ENCODE results near the gene PIAS4. TPM values are rescaled to one million over a fixed set of nuclear protein-coding genes. Genes with fewer than 3 reads are reported as not detected.

The PIAS4 gene, protein sequence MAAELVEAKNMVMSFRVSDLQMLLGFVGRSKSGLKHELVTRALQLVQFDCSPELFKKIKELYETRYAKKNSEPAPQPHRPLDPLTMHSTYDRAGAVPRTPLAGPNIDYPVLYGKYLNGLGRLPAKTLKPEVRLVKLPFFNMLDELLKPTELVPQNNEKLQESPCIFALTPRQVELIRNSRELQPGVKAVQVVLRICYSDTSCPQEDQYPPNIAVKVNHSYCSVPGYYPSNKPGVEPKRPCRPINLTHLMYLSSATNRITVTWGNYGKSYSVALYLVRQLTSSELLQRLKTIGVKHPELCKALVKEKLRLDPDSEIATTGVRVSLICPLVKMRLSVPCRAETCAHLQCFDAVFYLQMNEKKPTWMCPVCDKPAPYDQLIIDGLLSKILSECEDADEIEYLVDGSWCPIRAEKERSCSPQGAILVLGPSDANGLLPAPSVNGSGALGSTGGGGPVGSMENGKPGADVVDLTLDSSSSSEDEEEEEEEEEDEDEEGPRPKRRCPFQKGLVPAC
- total RNA-seq, result 10 to 100 TPM; 12.7 to 17.1 TPM

DNA sequence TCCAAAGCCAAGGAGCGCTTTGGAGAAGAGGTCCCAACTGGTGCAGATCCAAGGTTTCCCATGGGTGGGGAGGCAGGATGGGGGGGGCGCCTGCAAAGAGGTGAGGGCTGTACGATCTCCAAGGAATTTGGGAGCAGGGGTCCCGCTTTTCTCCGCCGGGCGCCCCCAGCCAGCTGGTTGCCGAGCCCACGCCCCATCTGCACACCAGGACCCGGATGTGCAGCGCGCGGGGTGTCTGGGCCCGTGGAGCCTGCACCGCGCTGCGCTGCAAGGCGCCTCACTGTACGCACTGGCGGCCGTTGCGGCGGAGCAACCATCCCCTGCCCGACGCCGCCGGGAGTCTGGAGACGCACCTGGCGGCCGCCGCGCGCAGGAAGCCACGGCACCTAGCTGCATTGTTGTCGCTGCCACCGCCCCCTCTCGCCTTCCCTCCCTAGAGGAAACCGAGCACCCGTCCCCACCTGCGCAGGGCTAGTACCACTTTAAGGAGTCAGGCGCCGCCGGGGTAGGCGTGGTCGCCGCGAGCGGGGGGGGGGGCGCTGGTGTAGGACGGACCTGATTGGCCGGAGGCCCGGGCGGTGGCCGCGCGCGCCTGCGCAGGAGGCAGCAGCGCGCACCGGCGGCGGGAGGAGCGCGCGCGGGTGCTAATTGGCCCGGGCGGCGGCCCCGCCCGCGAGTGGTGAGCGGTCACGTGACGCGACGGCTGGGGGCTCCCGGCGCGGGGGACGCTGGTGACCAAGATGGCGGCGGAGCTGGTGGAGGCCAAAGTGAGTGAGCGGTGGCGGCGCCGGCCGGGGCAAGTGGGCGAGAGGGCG lies at the start of gene PIAS4:
Gene PIAS4 (plus strand): TSS at position 716 of the 815 bp plus-strand sequence. CDS start 25 bp downstream, at position 741.
- peak; percentile 92 for ATAC-seq
- peak within 1 kb of the TSS; percentile 76 to 91 for H3K4me3 ChIP-seq
- intact Hi-C loops (cut with DNase I), result loop anchor here (10.0 kb wide), 1 partner anchor 178 kb away; the partner anchor contains the start of genes ANKRD24 and SIRT6
- no peaks in the 10 kb centered on the region for H3K9me3 ChIP-seq
- TF ChIP-seq POLR2A (IDR thresholded peaks at IDR 0.05), result peak; percentile 44 to 77 (median 71)
- TF ChIP-seq, protein P1, sequence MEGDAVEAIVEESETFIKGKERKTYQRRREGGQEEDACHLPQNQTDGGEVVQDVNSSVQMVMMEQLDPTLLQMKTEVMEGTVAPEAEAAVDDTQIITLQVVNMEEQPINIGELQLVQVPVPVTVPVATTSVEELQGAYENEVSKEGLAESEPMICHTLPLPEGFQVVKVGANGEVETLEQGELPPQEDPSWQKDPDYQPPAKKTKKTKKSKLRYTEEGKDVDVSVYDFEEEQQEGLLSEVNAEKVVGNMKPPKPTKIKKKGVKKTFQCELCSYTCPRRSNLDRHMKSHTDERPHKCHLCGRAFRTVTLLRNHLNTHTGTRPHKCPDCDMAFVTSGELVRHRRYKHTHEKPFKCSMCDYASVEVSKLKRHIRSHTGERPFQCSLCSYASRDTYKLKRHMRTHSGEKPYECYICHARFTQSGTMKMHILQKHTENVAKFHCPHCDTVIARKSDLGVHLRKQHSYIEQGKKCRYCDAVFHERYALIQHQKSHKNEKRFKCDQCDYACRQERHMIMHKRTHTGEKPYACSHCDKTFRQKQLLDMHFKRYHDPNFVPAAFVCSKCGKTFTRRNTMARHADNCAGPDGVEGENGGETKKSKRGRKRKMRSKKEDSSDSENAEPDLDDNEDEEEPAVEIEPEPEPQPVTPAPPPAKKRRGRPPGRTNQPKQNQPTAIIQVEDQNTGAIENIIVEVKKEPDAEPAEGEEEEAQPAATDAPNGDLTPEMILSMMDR (IDR thresholded peaks at IDR 0.05), result peak in 3 of 7 experiments; percentile 12 to 21 (median 21)
- no peaks in the 10 kb centered on the region for H3K36me3 ChIP-seq (replicated peaks in 1 of 2; ENCODE audit: insufficient read depth in 1 of 2, low read depth in 2 of 2)
- WGBS, 2 donors, result 0% methylated on average over 10 to 80 of the region's 91 CpGs
- peak within 1 kb of the TSS; percentile 81 to 91 (median 90) for H3K27ac ChIP-seq
- peaks cover 46% of the 10 kb centered on the region for H3K4me1 ChIP-seq
- DNase-seq, result peak; percentile 96 to 97 (median 96)
- no peaks in the 10 kb centered on the region for H3K27me3 ChIP-seq

DNA sequence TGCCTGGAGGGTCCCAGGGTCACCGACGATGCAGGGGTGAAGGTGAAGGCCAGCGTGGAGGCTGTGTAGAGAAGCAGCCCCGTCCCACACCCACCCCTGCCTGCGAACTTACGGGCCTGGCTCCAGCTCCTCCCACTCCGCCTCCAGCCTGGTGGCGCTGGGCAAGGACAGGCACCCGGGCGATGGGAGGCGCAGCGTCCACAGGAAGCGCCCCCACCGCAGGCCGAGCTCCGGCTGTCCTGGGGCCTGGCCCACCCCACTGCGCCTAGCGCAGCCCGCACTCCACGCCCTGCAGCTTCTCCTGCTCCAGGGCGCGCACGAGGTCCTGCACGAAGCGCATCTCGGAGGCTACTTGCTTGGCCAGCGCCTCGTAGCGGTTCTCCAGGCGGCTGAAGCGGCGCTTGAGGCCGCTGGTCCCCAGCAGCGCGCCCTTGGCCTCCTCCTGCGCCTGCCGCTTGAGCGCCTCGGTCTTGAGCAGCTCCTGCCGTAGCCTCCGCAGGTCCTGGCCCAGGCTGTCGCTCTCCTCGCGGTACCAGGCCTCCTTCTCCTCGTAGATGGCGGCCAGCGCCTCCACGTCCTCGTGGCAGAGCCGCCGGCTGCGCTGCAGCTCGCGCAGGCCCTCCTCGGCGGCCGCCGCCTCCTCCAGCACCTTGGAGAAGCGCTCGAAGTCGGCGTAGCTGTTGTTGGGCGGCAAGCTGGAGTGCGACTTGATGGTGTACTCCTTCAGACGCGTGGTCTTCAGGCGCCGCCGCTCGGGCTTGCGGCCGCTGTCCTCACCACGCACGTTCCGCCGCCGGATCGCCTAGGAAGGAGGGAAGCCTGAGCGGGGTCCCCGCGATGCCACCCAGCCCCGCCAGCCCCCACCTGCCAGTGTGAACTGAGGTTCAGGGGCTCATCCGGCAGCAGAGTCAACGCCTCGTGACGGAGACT lies 48.4 kb upstream of the PIAS4 start:
- 97 to 98% methylated on average over 44 to 45 of the region's 86 CpGs for WGBS, 2 donors
- no peaks in the 10 kb centered on the region for H3K4me1 ChIP-seq
- ATAC-seq (no peak), DNase-seq (no peak)
- intact Hi-C loops (cut with DNase I), result no loop called here
- no peak for TF ChIP-seq POLR2A (IDR thresholded peaks at IDR 0.05)
- TF ChIP-seq, protein P1 (IDR thresholded peaks at IDR 0.05), result no peak
- H3K27ac ChIP-seq, result no peak overlapping the region
- H3K4me3 ChIP-seq, result no peak overlapping the region
- H3K9me3 ChIP-seq, result no peaks in the 10 kb centered on the region
- H3K27me3 ChIP-seq, result no peaks in the 10 kb centered on the region
- peaks cover 30 to 38% of the 10 kb centered on the region in 2 donors for H3K36me3 ChIP-seq (replicated peaks in 1 of 2; ENCODE audit: insufficient read depth in 1 of 2, low read depth in 2 of 2)

DNA sequence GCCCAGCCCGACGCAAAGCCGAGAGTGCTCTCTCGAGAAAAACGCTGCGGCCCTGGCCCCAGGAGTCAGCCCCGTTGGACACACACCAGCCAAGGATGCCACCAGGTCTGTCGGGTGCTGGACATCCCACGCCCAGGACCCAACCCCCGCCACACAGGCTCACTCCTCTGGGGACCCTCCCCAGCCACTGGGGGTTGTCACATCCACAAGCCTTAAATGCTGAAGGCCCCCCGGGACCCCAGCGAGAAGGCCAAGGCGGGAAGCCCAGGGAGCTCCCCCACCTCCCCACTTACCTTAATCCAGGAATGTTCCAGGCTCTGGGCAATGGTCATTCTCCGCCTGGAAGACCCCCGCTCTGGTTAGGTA lies 47.8 kb upstream of the PIAS4 start:
- Histone ChIP-seq H3K27ac (no peak overlapping the region), H3K9me3 (no peaks in the 10 kb centered on the region), H3K27me3 (no peaks in the 10 kb centered on the region), H3K4me1 (no peaks in the 10 kb centered on the region), H3K36me3 (replicated peaks in 1 of 2; ENCODE audit: insufficient read depth in 1 of 2, low read depth in 2 of 2) (peaks cover 30 to 40% of the 10 kb centered on the region in 2 donors), H3K4me3 (no peak overlapping the region)
- no peak for DNase-seq
- WGBS, 2 donors, result 92 to 100% methylated on average over 7 to 12 of the region's 15 CpGs
- ATAC-seq, result no peak
- intact Hi-C loops (cut with DNase I), result no loop called here
- TF ChIP-seq POLR2A (IDR thresholded peaks at IDR 0.05), result no peak
- TF ChIP-seq, protein P1 (IDR thresholded peaks at IDR 0.05), result no peak

DNA sequence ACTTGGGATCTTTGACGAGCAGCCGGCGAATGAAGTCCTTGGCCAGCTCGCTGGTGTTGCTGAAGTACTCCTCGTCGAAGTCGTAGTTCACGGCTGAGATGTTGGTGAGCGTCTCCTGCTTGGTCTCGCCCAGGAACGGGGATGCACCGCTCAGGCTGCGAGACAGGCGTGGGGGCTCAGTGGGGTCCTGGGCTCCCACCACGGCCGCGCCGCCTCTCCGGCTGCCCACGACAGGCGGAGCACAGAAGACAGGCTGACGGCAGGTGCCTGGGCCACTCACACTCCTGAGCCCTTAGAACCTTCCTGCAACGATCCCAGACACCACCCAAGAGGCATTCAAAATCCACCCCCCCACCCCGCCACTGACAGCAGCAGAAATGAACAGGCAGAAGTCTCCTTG lies 46.5 kb upstream of the PIAS4 start:
- no peak for DNase-seq
- no peak overlapping the region for H3K4me3 ChIP-seq
- H3K9me3 ChIP-seq, result no peaks in the 10 kb centered on the region
- H3K4me1 ChIP-seq, result peaks cover 9% of the 10 kb centered on the region
- peaks cover 30 to 40% of the 10 kb centered on the region in 2 donors for H3K36me3 ChIP-seq (replicated peaks in 1 of 2; ENCODE audit: insufficient read depth in 1 of 2, low read depth in 2 of 2)
- H3K27me3 ChIP-seq, result no peaks in the 10 kb centered on the region
- no peak for ATAC-seq
- intact Hi-C loops (cut with DNase I), result no loop called here
- no peak for TF ChIP-seq POLR2A (IDR thresholded peaks at IDR 0.05)
- TF ChIP-seq, protein P1 (IDR thresholded peaks at IDR 0.05), result no peak
- no peak overlapping the region for H3K27ac ChIP-seq
- 94 to 98% methylated on average over 16 to 23 of the region's 24 CpGs for WGBS, 2 donors

Data from body of pancreas (tissue), 4 donors.